Measurements from ENCODE around the gene CFAP299.

The CFAP299 gene

GRCh38 chr4:80507077-80507476, 171.5 kb downstream of the CFAP299 start:
- H3K4me3 ChIP-seq (ENCODE audit: low read depth, low read length), result no peak overlapping the region
- no peak for TF ChIP-seq CTCF (IDR thresholded peaks at IDR 0.05; ENCODE audit: borderline replicate concordance, insufficient read depth, low read depth, low read length)

GRCh38 chr4:80507507-80507906, 172.0 kb downstream of the CFAP299 start:
- H3K4me3 ChIP-seq (ENCODE audit: low read depth, low read length), result no peak overlapping the region
- no peak for TF ChIP-seq CTCF (IDR thresholded peaks at IDR 0.05; ENCODE audit: borderline replicate concordance, insufficient read depth, low read depth, low read length)

- no peak overlapping the region for H3K4me3 ChIP-seq (ENCODE audit: low read depth, low read length)
- TF ChIP-seq CTCF (IDR thresholded peaks at IDR 0.05; ENCODE audit: borderline replicate concordance, insufficient read depth, low read depth, low read length), result no peak
These were observed 180.0 kb downstream of the CFAP299 start for GRCh38 chr4:80515496-80515895.

- H3K4me3 ChIP-seq (ENCODE audit: low read depth, low read length), result no peak overlapping the region
- TF ChIP-seq CTCF (IDR thresholded peaks at IDR 0.05; ENCODE audit: borderline replicate concordance, insufficient read depth, low read depth, low read length), result no peak
These were observed 185.9 kb downstream of the CFAP299 start for GRCh38 chr4:80521438-80521837.

GRCh38 chr4:80526697-80527096, 191.2 kb downstream of the CFAP299 start:
- TF ChIP-seq CTCF (IDR thresholded peaks at IDR 0.05; ENCODE audit: borderline replicate concordance, insufficient read depth, low read depth, low read length), result no peak
- H3K4me3 ChIP-seq (ENCODE audit: low read depth, low read length), result no peak overlapping the region

GRCh38 chr4:80529026-80529425, 193.5 kb downstream of the CFAP299 start:
- H3K4me3 ChIP-seq (ENCODE audit: low read depth, low read length), result no peak overlapping the region
- TF ChIP-seq CTCF (IDR thresholded peaks at IDR 0.05; ENCODE audit: borderline replicate concordance, insufficient read depth, low read depth, low read length), result no peak

- no peak for TF ChIP-seq CTCF (IDR thresholded peaks at IDR 0.05; ENCODE audit: borderline replicate concordance, insufficient read depth, low read depth, low read length)
- H3K4me3 ChIP-seq (ENCODE audit: low read depth, low read length), result no peak overlapping the region
These were observed 197.3 kb downstream of the CFAP299 start for GRCh38 chr4:80532674-80533333.
